Mesendoderm (in vitro differentiated cells): ENCODE data around the gene SCRT2.

Source experiments
- DNase-seq: peaks from one replicate; pipeline ENCODE4 v3.0.0; 2013
- H2AK5ac ChIP-seq: 2 replicates; pipeline ENCODE4 v1.6.1; 2013; ENCODE audit warnings: low read length, inconsistent platforms
- H2BK120ac ChIP-seq: 2 replicates; pipeline ENCODE4 v1.6.1; 2013; ENCODE audit warnings: low read depth, mild to moderate bottlenecking, low read length, moderate library complexity, mixed read lengths
- H2BK15ac ChIP-seq: replicated peaks from 2 replicates; pipeline ENCODE4 v1.6.1; 2013; ENCODE audit warnings: low read depth, mild to moderate bottlenecking, moderate library complexity
- H2BK5ac ChIP-seq: 2 replicates; pipeline ENCODE4 v1.6.1; 2013; ENCODE audit warnings: low read length, inconsistent platforms
- H3K18ac ChIP-seq: 2 replicates; pipeline ENCODE4 v1.6.1; 2013; ENCODE audit warnings: mild to moderate bottlenecking, low read length, mixed read lengths
- H3K23ac ChIP-seq: one replicate; pipeline ENCODE4 v1.6.1; 2013; ENCODE audit warnings: low read length
- H3K27ac ChIP-seq: 2 replicates; pipeline ENCODE4 v1.5.1; 2013; ENCODE audit warnings: low read depth, mild to moderate bottlenecking, inconsistent platforms, low read length, moderate library complexity
- H3K27me3 ChIP-seq: 2 replicates; pipeline ENCODE4 v1.6.1; 2013; ENCODE audit warnings: low read length, control low read depth, mild to moderate bottlenecking, inconsistent platforms; ENCODE audit not compliant: insufficient read depth, poor library complexity
- H3K36me3 ChIP-seq: 2 replicates; pipeline ENCODE4 v1.6.1; 2013; ENCODE audit warnings: low read length, inconsistent platforms; ENCODE audit not compliant: control insufficient read depth, insufficient read depth
- H3K4ac ChIP-seq: one replicate; pipeline ENCODE4 v1.6.1; 2013; ENCODE audit warnings: low read depth, mild to moderate bottlenecking, low read length, moderate library complexity
- H3K4me1 ChIP-seq: 2 replicates; pipeline ENCODE4 v1.6.1; 2013; ENCODE audit warnings: low read depth, low read length, inconsistent platforms; ENCODE audit not compliant: control insufficient read depth
- H3K4me2 ChIP-seq: 2 replicates; pipeline ENCODE4 v1.6.1; 2013; ENCODE audit warnings: low read length
- H3K4me3 ChIP-seq: 2 replicates; pipeline ENCODE4 v1.5.1; 2013; ENCODE audit warnings: mild to moderate bottlenecking, low read length
- H3K56ac ChIP-seq: one replicate; pipeline ENCODE4 v1.6.1; 2013; ENCODE audit warnings: low read length
- H3K79me1 ChIP-seq: 2 replicates; pipeline ENCODE4 v1.6.1; 2013; ENCODE audit warnings: low read length, inconsistent platforms
- H3K79me2 ChIP-seq: 2 replicates; pipeline ENCODE4 v1.6.1; 2013; ENCODE audit warnings: mild to moderate bottlenecking, low read length; ENCODE audit not compliant: control insufficient read depth, insufficient read depth
- H3K9ac ChIP-seq: 2 replicates; pipeline ENCODE4 v1.6.1; 2013; ENCODE audit warnings: low read length, inconsistent platforms
- H4K5ac ChIP-seq: one replicate; pipeline ENCODE4 v1.6.1; 2013; ENCODE audit warnings: low read length
- H4K8ac ChIP-seq: one replicate; pipeline ENCODE4 v1.6.1; 2013; ENCODE audit warnings: low read depth, mild to moderate bottlenecking, control low read depth, low read length, moderate library complexity
- WGBS: extraction: QIAGEN DNeasy Blood & Tissue Kit; methylation state at CpG from one replicate; pipeline ENCODE4 v1.1.7; 2013; ENCODE audit warnings: low lambda C conversion rate, missing lambda C conversion rate; ENCODE audit not compliant: insufficient coverage; ENCODE audit errors: extremely low coverage; 5-methylcytosine and 5-hydroxymethylcytosine counted together

SCRT2 gene

GRCh38 chr20:710780-711450 lies 35.3 kb upstream of the SCRT2 start:
- Histone ChIP-seq H2AK5ac (no peak overlapping the region), H3K4me3 (no peak overlapping the region), H3K36me3 (no peaks in the 10 kb centered on the region), H4K8ac (no peak overlapping the region), H4K5ac (no peak overlapping the region), H3K9ac (no peak overlapping the region), H2BK5ac (no peak overlapping the region), H3K79me2 (no peaks in the 10 kb centered on the region), H3K27ac (no peak overlapping the region), H3K23ac (no peak overlapping the region), H2BK120ac (no peak overlapping the region), H3K4me1 (no peaks in the 10 kb centered on the region), H3K56ac (no peak overlapping the region), H3K27me3 (no peaks in the 10 kb centered on the region), H3K79me1 (no peaks in the 10 kb centered on the region), H2BK15ac (no peak overlapping the region), H3K4me2 (no peak overlapping the region), H3K18ac (no peak overlapping the region), H3K4ac (no peak overlapping the region)
- peak; percentile 8 for DNase-seq
- WGBS = no CpG with 5 or more reads among the region's 19 CpGs

- peak overlapping the region; percentile 46 for H3K56ac ChIP-seq
- no peak overlapping the region for H3K27ac ChIP-seq
- H3K79me2 ChIP-seq = no peaks in the 10 kb centered on the region
- no CpG with 5 or more reads among the region's 65 CpGs for WGBS
- no peak overlapping the region for H2BK5ac ChIP-seq
- H3K27me3 ChIP-seq = no peaks in the 10 kb centered on the region
- no peak overlapping the region for H3K9ac ChIP-seq
- H3K4me3 ChIP-seq = no peak overlapping the region
- no peaks in the 10 kb centered on the region for H3K79me1 ChIP-seq
- no peak overlapping the region for H2BK120ac ChIP-seq
- no peak overlapping the region for H3K23ac ChIP-seq
- H4K5ac ChIP-seq = no peak overlapping the region
- H3K36me3 ChIP-seq = no peaks in the 10 kb centered on the region
- no peak overlapping the region for H4K8ac ChIP-seq
- peak; percentile 32 for DNase-seq
- H2AK5ac ChIP-seq = no peak overlapping the region
- no peak overlapping the region for H2BK15ac ChIP-seq
- H3K4me1 ChIP-seq = no peaks in the 10 kb centered on the region
- H3K4me2 ChIP-seq = no peak overlapping the region
- peak overlapping the region; percentile 28 for H3K4ac ChIP-seq
- H3K18ac ChIP-seq = peak overlapping the region; percentile 77
These were observed 34.6 kb upstream of the SCRT2 start for GRCh38 chr20:709991-710779.

DNA sequence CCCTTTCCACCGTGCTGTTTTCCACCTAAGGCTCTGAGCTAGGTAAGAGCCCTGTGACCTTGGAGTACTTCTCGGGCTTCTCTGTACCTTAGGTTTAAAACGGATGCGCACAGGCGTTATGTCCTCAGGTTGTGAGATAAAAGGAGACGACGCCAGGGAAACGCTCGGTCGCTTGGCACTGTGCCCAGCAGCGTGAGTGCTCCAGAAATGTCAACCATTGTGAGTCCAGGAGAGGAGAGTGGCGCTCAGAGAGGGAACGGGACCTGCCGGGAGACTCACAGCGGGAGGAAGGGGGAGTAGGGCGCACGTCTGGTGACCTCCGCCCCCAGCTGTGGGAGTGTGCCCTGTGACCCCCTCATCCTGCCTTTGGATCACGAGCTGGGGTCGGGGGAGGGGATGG lies 33.8 kb upstream of the SCRT2 start:
- H3K4me3 ChIP-seq = no peak overlapping the region
- H3K4ac ChIP-seq = no peak overlapping the region
- no peak overlapping the region for H2BK5ac ChIP-seq
- H3K36me3 ChIP-seq = no peaks in the 10 kb centered on the region
- no peak overlapping the region for H4K5ac ChIP-seq
- DNase-seq = no peak
- no peaks in the 10 kb centered on the region for H3K79me2 ChIP-seq
- H3K79me1 ChIP-seq = no peaks in the 10 kb centered on the region
- H3K18ac ChIP-seq = peak overlapping the region; percentile 77
- H2AK5ac ChIP-seq = no peak overlapping the region
- no peaks in the 10 kb centered on the region for H3K27me3 ChIP-seq
- H3K4me1 ChIP-seq = no peaks in the 10 kb centered on the region
- no peak overlapping the region for H4K8ac ChIP-seq
- H2BK120ac ChIP-seq = no peak overlapping the region
- H3K9ac ChIP-seq = no peak overlapping the region
- H3K23ac ChIP-seq = no peak overlapping the region
- no peak overlapping the region for H3K56ac ChIP-seq
- no CpG with 5 or more reads among the region's 20 CpGs for WGBS
- H3K4me2 ChIP-seq = no peak overlapping the region
- H3K27ac ChIP-seq = no peak overlapping the region
- H2BK15ac ChIP-seq = no peak overlapping the region

DNA sequence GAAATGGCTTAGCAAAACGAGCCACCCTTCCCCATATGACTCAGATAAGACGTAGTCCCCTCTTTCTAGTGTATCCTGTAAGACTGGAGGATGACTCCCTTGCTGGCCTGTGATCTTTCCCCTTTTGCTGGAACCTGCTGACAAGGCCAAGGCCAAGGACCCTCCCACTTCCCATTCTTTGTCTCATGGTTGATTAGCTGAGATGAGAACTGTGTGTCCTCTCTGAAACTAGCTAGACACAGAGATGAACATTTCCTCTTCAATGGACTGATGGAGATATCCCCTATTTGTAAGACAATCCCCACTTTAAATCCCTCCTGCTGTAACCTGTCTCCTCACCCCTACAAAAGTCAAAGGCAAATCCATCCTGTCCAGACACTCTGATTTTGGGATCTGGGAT lies 33.4 kb upstream of the SCRT2 start:
- Histone ChIP-seq H3K4me2 (no peak overlapping the region), H3K4me1 (no peaks in the 10 kb centered on the region), H3K27me3 (no peaks in the 10 kb centered on the region), H3K18ac (no peak overlapping the region), H3K79me1 (no peaks in the 10 kb centered on the region), H4K5ac (no peak overlapping the region), H2BK5ac (no peak overlapping the region), H2BK15ac (no peak overlapping the region), H3K9ac (no peak overlapping the region), H3K23ac (no peak overlapping the region), H3K79me2 (no peaks in the 10 kb centered on the region), H3K36me3 (no peaks in the 10 kb centered on the region), H3K56ac (no peak overlapping the region), H3K27ac (no peak overlapping the region), H3K4ac (no peak overlapping the region), H4K8ac (no peak overlapping the region), H3K4me3 (no peak overlapping the region), H2AK5ac (no peak overlapping the region), H2BK120ac (no peak overlapping the region)
- DNase-seq = peak; percentile 29
- no CpG with 5 or more reads among the region's 2 CpGs for WGBS

DNA sequence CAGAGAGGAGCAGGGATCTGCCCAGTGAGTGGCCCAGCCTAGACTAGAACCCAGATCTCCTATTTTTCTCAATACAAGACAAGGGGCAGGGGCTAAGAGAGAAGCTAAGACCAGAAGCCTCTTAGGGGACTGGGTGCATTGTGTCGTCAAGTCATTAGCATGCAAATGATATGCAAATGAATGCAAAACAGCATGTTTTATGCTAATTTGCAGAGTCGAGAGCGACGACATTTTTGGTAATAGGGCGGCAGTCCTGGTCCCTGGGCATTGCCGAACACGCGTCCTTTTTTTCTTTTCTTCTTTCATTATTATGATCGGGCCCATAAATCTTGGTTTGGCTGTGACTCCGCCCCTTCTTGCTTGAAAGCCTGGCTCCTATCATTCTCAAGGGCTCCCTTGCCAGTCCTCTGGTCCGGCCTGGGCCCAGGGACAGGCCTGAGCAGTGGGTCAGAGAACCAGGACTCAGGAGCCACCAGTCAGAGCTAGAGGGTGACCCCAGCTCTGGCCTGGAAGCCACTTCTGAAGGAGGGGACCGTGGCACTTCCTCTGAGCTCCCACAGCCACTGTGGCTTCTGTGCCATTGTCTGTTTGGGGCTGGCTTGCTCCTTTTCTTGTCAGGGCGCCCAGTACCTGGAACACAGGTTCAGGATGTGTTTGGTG lies 32.0 kb upstream of the SCRT2 start:
- no peak for DNase-seq
- H3K4ac ChIP-seq = no peak overlapping the region
- no peak overlapping the region for H4K5ac ChIP-seq
- H3K79me2 ChIP-seq = no peaks in the 10 kb centered on the region
- no peaks in the 10 kb centered on the region for H3K27me3 ChIP-seq
- H3K79me1 ChIP-seq = no peaks in the 10 kb centered on the region
- H3K36me3 ChIP-seq = no peaks in the 10 kb centered on the region
- H2BK5ac ChIP-seq = no peak overlapping the region
- H2BK15ac ChIP-seq = no peak overlapping the region
- H3K4me2 ChIP-seq = no peak overlapping the region
- no peak overlapping the region for H2AK5ac ChIP-seq
- no peak overlapping the region for H2BK120ac ChIP-seq
- H3K27ac ChIP-seq = no peak overlapping the region
- WGBS = no CpG with 5 or more reads among the region's 13 CpGs
- no peak overlapping the region for H3K56ac ChIP-seq
- no peak overlapping the region for H3K18ac ChIP-seq
- H3K4me1 ChIP-seq = no peaks in the 10 kb centered on the region
- no peak overlapping the region for H3K9ac ChIP-seq
- H3K4me3 ChIP-seq = no peak overlapping the region
- no peak overlapping the region for H4K8ac ChIP-seq
- no peak overlapping the region for H3K23ac ChIP-seq
